Muscle of back (tissue), 11 donors: Measurements from ENCODE around the gene EXD3. TPM values are rescaled to one million over a fixed set of nuclear protein-coding genes. Genes with fewer than 3 reads are reported as not detected.
A peak's percentile ranks its signal among the peaks of the same experiment; 100 is the strongest.

ENCODE experiments used
- DNase-seq, 3 donors: peaks; one replicate each; pipeline versions ENCODE4 v3.0.0 to v3.0.0-alpha.2; 2013
- polyA plus RNA-seq, 10 donors: library from polyadenylated mRNA; unstranded; fragments of 120-200 nt; gene quantifications; one replicate each; pipeline ENCODE4 v1.2.1, GENCODE V29; 2013; ENCODE audit not compliant: insufficient read length in 10 of 10

Gene EXD3
- polyA plus RNA-seq, 10 donors, result 8.2 to 14.1 (median 9.3) TPM

DNA sequence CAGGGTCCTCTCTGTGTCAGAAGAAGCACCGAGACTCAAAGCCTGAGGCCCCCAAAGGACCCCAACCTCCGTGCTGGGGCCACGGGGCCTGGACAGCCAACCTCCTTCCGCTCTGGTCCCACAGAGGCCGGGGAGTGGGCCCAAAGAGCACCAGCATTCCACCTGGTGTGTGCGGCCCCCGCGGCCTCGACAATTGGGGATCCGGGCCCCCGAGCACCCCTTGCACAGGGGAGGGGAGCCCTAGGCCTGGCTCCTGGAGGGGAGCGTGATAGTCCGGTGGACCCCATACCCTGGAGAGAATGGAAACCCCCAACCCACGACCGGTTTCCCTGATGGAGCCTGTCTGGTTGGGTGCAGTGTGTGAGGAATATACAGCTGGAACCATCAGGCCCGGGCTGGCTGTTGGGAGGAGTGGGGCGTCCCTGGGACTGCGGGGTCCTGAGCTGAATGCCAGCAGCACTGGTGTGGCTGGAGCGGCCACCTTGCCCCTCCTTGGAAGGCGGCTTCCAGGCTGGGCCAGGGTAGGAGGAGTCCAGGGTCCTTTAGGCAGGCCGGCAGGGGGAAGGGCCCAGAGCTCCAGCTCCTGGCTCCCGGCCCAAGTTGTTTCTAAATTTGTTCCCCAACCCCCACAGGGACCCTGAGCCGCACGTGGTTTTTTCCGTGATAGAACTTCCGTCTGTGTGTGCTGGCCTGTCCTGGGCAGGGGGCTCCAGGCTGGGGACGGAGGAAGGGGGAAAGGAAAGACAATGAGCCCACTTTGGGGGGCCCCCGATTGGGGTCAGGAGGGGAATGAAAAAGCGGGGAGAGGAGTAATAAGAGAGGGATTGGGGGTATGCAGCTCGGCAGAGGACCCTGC, 146.3 kb downstream of the EXD3 start:
- DNase-seq, result peak; percentile 78 to 94 (median 84)

DNA sequence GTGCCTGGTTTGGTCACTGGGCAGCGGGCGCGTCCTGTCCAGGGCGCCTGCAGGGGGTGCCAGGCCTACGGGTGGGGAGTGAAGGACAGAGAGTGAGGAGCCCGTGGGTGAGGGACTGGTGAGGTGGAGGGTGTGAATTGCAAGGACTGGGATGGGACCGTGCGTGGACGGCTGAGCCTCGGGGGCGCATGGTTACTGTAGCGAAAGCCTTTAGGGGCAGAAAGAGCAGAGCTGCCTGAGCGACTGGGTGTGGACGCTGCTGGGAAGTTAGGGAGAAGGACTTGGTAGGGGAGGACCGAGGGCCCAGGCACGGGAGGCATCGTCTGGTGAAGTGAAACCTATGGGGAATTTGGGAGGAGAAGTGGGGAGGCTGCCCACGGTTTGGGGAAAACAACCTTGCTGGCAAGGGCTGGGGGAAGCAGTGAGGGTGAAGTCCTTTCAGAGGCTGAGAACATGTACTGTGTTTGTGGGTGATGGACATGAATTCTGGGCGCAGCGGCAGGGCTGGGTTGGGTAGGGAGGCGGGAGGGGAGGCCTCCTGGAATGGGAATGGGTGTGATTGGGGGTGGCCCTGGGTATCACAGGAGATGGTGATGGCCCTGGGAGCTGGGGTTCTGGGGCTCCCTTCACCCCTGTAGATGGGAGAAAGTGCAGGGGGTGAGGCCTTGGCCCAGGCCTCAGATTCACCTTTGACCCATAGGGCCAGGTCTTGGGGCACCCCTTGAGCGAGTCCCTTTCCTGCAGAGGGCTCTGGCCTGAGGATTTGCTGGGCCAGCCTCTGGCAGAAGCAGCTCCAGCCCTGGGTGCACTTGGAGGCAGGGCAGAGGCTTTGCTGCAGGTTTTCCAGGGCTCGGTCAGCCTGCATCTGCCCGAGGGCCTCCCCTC, 147.1 kb downstream of the EXD3 start:
- DNase-seq, result no peak

- DNase-seq, result no peak
Measured at GRCh38 chr9:137275203-137275587, 147.8 kb downstream of the EXD3 start.

DNA sequence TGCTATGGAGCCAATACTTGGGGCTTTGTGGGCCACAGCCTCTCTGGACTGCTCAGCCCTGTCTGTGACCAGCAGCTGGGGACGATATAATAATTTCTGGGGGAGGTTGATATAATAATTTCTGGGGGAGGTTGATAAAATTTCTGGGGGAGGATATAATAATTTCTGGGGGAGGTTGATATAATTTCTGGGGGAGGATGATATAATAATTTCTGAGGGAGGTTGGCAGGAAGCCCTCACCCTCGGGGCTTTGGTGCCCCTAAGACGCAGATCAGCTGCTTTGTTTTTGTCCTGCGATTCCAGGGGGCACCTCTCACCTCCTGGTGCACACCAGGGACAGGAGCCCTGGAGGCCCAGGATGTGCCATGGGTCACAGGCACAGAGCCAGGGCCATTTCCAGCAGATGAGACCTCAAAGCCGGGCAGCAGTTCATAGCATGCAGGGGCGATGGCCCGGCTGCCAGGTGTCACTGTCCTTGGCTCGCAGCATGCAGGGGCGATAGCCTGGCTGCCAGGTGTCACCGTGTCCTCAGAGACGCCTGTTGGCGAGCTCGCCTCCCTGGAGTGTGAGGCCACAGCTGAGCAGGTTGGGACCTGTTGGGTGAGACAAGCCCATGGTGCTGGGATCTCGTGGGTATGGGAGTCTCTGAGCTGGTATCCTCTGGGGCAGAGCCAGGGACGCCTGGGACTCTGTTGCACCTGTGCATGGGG, 149.2 kb downstream of the EXD3 start:
- no peak for DNase-seq

- no peak for DNase-seq
Measured at GRCh38 chr9:137273095-137273490, 149.9 kb downstream of the EXD3 start.

GRCh38 chr9:137272241-137273094, 150.5 kb downstream of the EXD3 start:
- no peak for DNase-seq

- no peak for DNase-seq
Measured at GRCh38 chr9:137271696-137272076, 151.3 kb downstream of the EXD3 start.

DNA sequence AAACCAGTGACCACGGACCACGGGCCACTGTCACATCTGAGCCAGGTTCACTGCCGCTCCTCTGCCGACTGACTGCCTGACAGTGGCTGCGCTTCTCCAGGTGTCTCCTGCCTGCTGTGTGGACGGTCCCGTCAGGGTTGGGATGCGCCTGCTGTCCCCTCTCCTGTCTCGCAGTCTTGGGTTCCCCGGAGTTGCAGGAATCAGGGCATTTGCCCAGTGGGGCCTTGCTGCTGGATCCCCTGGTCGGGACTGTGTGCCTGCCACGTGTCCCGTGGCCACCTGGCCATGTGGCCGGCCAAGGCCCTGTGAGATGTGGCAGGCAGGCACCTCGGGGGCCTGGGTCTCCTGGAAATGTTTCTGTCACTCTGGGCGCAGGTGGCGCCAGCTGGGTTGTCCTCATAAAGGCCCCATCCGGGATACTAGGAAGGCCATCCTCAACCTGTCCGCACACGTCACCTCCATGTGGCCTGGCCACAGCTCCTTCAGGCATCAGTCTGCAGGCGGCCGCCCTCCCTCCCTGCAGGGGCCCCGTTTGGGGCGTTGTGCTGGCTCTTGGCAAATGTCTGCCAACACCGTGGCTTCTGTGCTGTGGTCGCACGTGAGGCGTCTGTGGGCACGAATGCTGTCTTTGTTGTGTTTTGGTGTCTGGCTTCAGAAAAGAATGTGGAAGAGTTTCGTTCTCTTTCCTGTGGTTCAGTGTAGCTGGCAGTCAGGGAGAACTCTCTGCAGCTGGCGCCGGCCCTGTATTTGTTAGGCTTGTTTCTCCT, 151.8 kb downstream of the EXD3 start:
- DNase-seq, result no peak

DNA sequence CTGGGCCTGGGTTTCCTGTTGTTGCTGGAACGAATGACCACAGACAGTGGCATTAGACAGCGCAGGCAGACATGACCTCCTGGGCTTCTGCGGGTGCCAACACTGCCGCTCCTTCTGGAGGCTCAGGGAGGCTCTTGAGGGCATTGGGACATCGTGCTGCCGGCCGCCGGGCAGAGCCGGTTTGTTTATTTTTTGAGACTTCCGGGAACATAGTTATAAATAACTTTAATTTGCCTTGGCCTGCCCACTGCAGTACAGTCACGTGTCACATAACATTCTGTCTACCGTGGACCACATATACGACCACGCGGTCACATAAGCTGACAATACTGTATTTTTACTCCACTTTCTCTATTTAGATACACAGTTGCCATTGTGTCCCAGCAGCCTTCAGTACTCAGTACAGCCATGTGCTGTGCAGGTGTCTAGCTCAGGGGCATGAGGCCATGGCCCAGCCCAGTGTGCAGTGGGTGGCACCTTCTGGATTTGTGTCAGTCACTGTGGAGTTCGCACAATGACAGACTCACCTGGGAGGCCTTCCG, 153.7 kb downstream of the EXD3 start:
- DNase-seq, result no peak

GRCh38 chr9:137268538-137269201, 154.3 kb downstream of the EXD3 start:
- DNase-seq, result no peak

GRCh38 chr9:137267933-137268355, 155.0 kb downstream of the EXD3 start:
- no peak for DNase-seq

DNA sequence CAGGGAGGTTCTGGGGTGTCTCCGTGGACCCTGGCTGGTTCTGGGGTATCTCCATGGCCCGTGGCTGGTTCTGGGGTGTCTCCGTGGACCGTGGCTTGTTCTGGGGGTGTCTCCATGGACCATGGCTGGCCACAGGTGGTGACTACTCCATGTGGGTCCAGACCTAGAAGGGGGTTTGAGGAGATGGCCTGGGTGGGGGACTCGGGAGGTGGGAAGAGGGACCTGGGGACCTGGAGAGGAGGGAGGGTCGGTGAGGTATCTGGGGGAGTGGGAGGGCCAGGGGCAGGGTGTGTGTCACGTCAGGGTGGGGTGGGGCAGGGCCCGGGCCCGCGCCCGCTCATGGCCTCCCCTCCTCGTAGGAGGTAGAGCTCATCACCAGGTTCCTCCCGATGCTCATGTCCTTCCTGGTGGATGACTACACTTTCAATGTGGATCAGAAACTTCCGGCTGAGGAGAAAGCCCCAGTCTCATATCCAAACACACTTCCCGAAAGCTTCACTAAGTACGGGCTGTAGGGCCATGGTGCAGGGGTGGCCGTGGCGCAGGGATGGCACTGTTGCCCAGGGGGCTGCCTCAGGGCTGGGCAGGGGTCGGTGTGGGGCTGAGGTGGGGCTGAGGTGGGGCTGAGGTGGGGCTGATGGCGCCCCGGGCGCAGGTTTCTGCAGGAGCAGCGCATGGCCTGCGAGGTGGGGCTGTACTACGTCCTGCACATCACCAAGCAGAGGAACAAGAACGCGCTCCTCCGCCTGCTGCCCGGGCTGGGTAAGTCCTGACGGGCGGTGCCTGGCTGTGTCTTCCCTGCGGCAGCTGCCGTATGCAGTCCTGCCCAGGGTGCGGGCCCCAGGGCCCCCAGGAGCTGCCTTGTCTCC, 156.1 kb downstream of the EXD3 start:
- DNase-seq, result no peak

- DNase-seq, result no peak
Measured at GRCh38 chr9:137266162-137266527, 156.8 kb downstream of the EXD3 start.

DNA sequence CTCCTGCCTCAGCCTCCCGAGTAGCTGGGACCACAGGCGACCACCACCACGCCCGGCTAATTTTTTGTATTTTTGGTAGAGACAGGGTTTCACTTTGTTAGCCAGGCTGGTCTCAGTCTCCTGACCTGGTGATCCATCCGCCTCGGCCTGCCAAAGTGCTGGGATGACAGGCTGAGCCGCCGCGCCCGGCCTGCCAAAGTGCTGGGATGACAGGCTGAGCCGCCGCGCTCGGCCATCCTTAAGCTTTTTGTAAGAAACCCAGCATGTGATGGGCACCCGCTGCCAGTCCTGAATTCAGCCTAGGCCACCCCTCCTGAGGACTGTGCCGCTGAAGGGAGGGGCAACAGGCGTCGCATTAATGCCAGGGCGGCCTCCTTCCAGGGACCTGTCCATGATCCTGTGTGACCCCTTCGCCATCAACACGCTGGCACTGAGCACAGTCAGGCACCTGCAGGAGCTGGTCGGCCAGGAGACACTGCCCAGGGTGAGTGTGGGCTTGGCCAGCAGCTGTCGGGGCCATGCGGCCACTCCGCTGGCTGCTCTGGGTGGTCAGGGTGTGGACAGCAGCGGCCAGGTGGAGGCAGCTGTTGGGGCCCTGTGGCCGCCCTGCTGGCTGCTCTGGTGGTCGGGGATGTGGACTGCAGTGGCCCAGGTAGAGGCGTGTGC, 157.3 kb downstream of the EXD3 start:
- DNase-seq, result no peak

- DNase-seq, result no peak
Measured at GRCh38 chr9:137264067-137264466, 158.9 kb downstream of the EXD3 start.

DNA sequence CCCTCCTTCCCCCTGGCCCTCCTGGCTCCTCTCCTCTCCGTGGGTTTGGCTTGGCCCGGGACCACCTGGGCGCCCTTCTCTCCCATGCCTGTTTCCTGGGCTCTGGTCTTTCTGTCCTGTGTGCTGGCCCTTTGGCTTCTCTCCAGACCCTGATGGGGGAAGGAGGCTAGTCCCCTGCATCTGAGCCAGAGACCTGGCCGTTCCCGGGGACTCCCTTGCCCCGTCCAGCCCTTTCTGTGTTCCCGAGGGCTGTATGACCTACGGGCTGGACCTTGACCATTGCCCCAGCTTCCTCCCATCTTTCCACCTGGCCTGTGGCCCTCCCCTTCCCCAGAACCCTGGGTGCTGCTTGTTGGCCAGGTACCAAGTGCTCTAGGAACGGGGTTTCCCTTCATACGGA, 159.5 kb downstream of the EXD3 start:
- no peak for DNase-seq

DNA sequence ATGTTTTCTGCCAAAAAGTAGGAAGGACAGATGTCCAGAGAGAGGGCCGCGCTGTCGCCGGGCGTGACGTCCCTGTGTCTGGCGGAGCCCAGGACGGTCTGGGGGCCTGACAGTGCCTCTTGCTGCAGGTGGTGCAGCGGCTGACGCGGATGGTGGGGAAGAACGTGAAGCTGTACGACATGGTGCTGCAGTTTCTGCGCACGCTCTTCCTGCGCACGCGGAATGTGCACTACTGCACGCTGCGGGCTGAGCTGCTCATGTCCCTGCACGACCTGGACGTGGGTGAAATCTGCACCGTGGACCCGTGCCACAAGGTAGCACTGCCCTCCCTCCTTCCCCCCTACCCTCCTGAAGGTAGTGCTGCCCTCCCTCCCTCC, 160.1 kb downstream of the EXD3 start:
- DNase-seq, result no peak
